HG03097 (cell line): ENCODE measurements around the gene SRGAP3.
A peak's percentile ranks its signal among the peaks of the same experiment; 100 is the strongest.

Source experiments
- ATAC-seq: cut with Tn5 transposase; IDR thresholded peaks from one replicate; pipeline ENCODE4 v1.9.1; 2021; ENCODE audit not compliant: unreplicated experiment, low FRiP score

The SRGAP3 gene

GRCh38 chr3:8954938-8955763, 294.3 kb downstream of the SRGAP3 start:
- ATAC-seq: peak; percentile 84

- no peak for ATAC-seq
Measured at GRCh38 chr3:8953313-8953712, 296.1 kb downstream of the SRGAP3 start.

GRCh38 chr3:8952130-8952529, 297.3 kb downstream of the SRGAP3 start:
- no peak for ATAC-seq

GRCh38 chr3:8945890-8946600, 303.4 kb downstream of the SRGAP3 start:
- ATAC-seq: no peak

- ATAC-seq: no peak
Measured at GRCh38 chr3:8942746-8943488, 306.5 kb downstream of the SRGAP3 start.

- ATAC-seq: no peak
Measured at GRCh38 chr3:8942115-8942514, 307.3 kb downstream of the SRGAP3 start.

- no peak for ATAC-seq
Measured at GRCh38 chr3:8938021-8938420, 311.4 kb downstream of the SRGAP3 start.

GRCh38 chr3:8937064-8938020, 312.1 kb downstream of the SRGAP3 start:
- no peak for ATAC-seq

- ATAC-seq: no peak
Measured at GRCh38 chr3:8932507-8932906, 316.9 kb downstream of the SRGAP3 start.

GRCh38 chr3:8931342-8931741, 318.1 kb downstream of the SRGAP3 start:
- no peak for ATAC-seq
